GM12878 (cell line): ENCODE results near the gene PCLO. TPM values are rescaled to one million over a fixed set of nuclear protein-coding genes. Genes with fewer than 3 reads are reported as not detected.

Experiments used
- ATAC-seq: fragments of 200-7000 bp; cut with Tn5 transposase; 3 replicates; pipeline ENCODE4 v1.9.1; 2020; ENCODE audit warnings: mild to moderate bottlenecking, moderate library complexity
- BruUV-seq: library from RNA; stranded (reverse); fragments of 400-500 nt; replicated peaks from 2 replicates; lab custom pipeline; 2021; lab: Mats Ljungman, UMichigan
- CTCF ChIA-PET: fragments of 300-600 bp; sonication (Branson Sonifier 250); formaldehyde crosslinking; extraction: SDS; loops from one replicate; lab custom pipeline; 2021; ENCODE audit warnings: inconsistent platforms; lab: Yijun Ruan, JAX
- POLR2A ChIA-PET: fragments of 350-600 bp; formaldehyde crosslinking; extraction: SDS; loops from one replicate; lab custom pipeline; 2021; ENCODE audit warnings: inconsistent platforms; lab: Charles Lee
- RAD21 ChIA-PET: fragments of 300-600 bp; sonication (Branson Sonifier 250); formaldehyde crosslinking; loops from one replicate; lab custom pipeline; 2023; ENCODE audit warnings: antibody characterized with exemption; ENCODE audit not compliant: unreplicated experiment; lab: Charles Lee
- SMC1A ChIA-PET: fragments of 300-600 bp; sonication (Branson Sonifier 250); formaldehyde crosslinking; loops from one replicate; lab custom pipeline; 2023; ENCODE audit not compliant: unreplicated experiment, uncharacterized antibody; lab: Charles Lee
- DNase-seq: peaks from one replicate; pipeline ENCODE4 v3.0.0-alpha.2; 2011; ENCODE audit warnings: low read depth, low spot score
- FAIRE-seq: peaks from 3 replicates; lab custom pipeline; 2011; peaks lifted over from hg19 to GRCh38; lab: Jason Lieb, UNC
- H2AFZ ChIP-seq: 2 replicates; pipeline ENCODE4 v1.6.0; 2011; ENCODE audit warnings: low read depth, low read length, control low read depth; ENCODE audit not compliant: control insufficient read depth
- H3K27ac ChIP-seq: 2 replicates; pipeline ENCODE4 v1.5.1; 2011; ENCODE audit warnings: control low read depth; ENCODE audit not compliant: control insufficient read depth, insufficient read depth
- H3K27me3 ChIP-seq, 2 experiments: replicated peaks in 1 of 2; 2 replicates each; pipeline versions ENCODE4 v1.6.0 to v1.6.1; 2011; ENCODE audit warnings: low read length in 1 of 2; ENCODE audit not compliant: control insufficient read depth in 2 of 2, insufficient read depth in 2 of 2
- H3K36me3 ChIP-seq, 2 experiments: 2 replicates each; pipeline ENCODE4 v1.5.1; 2011; ENCODE audit warnings: low read length in 1 of 2; ENCODE audit not compliant: control insufficient read depth in 2 of 2, insufficient read depth in 2 of 2
- H3K4me1 ChIP-seq: 2 replicates; pipeline ENCODE4 v1.6.1; 2011; ENCODE audit warnings: mild to moderate bottlenecking, low read length, moderate library complexity, mixed read lengths; ENCODE audit not compliant: control insufficient read depth, insufficient read depth
- H3K4me2 ChIP-seq: 2 replicates; pipeline ENCODE4 v1.6.0; 2011; ENCODE audit warnings: control low read depth; ENCODE audit not compliant: control insufficient read depth, insufficient read depth
- H3K4me3 ChIP-seq: fragments of 200-600 bp; sonication (generic); 2 replicates; pipeline ENCODE4 v1.5.1; 2016
- H3K79me2 ChIP-seq: 2 replicates; pipeline ENCODE4 v1.6.0; 2011; ENCODE audit warnings: low read length; ENCODE audit not compliant: control insufficient read depth, insufficient read depth
- H3K9ac ChIP-seq: 2 replicates; pipeline ENCODE4 v1.8.0; 2011; ENCODE audit warnings: low read length, control low read depth, mixed read lengths; ENCODE audit not compliant: control insufficient read depth, insufficient read depth
- H3K9me3 ChIP-seq: replicated peaks from 3 replicates; pipeline ENCODE4 v1.5.1; 2011; ENCODE audit warnings: mild to moderate bottlenecking, low read length; ENCODE audit not compliant: control insufficient read depth, insufficient read depth
- H4K20me1 ChIP-seq: 2 replicates; pipeline ENCODE4 v1.6.0; 2011; ENCODE audit not compliant: control insufficient read depth, insufficient read depth
- BRCA1 ChIP-seq: IDR thresholded peaks from 2 replicates; pipeline ENCODE4 v1.6.1; 2011; ENCODE audit warnings: low read depth, low read length, improper control_type of control experiment
- CHD1 ChIP-seq: IDR thresholded peaks from 2 replicates; pipeline ENCODE4 v1.6.1; 2012; ENCODE audit warnings: low read depth, low read length, improper control_type of control experiment
- CREM ChIP-seq: IDR thresholded peaks from 2 replicates; pipeline ENCODE4 v1.6.1; 2014; ENCODE audit warnings: antibody characterized with exemption, low read depth
- HDAC2 ChIP-seq: fragments of 200-600 bp; sonication (generic); IDR thresholded peaks from 2 replicates; pipeline ENCODE4 v1.6.1; 2017
- IRF4 ChIP-seq: IDR thresholded peaks from 2 replicates; pipeline ENCODE4 v1.6.1; 2011; ENCODE audit warnings: low read depth, low read length
- JUND ChIP-seq: IDR thresholded peaks from 2 replicates; pipeline ENCODE4 v1.6.1; 2012; ENCODE audit warnings: low read depth, mild to moderate bottlenecking, low read length, improper control_type of control experiment, moderate library complexity
- NFYB ChIP-seq: IDR thresholded peaks from 2 replicates; pipeline ENCODE4 v1.6.1; 2011; ENCODE audit warnings: low read depth, mild to moderate bottlenecking, low read length, improper control_type of control experiment, moderate library complexity; ENCODE audit not compliant: insufficient read depth
- NR2C2 ChIP-seq: IDR thresholded peaks from 2 replicates; pipeline ENCODE4 v1.6.1; 2011; ENCODE audit warnings: borderline replicate concordance, low read depth; ENCODE audit not compliant: control insufficient read depth, insufficient read length
- PAX8 ChIP-seq: fragments of 450-650 bp; IDR thresholded peaks from 2 replicates; pipeline ENCODE4 v1.6.1; 2017; ENCODE audit warnings: mild to moderate bottlenecking, moderate library complexity
- POLR2AphosphoS2 ChIP-seq: IDR thresholded peaks from 2 replicates; pipeline ENCODE4 v1.6.1; 2011; ENCODE audit warnings: low read depth, mild to moderate bottlenecking, low read length, improper control_type of control experiment, moderate library complexity
- RFX5 ChIP-seq: IDR thresholded peaks from 2 replicates; pipeline ENCODE4 v1.6.1; 2011; ENCODE audit warnings: low read depth, low read length, improper control_type of control experiment
- STAT1 ChIP-seq: fragments of 450-650 bp; conservative IDR thresholded peaks from 2 replicates; pipeline ENCODE4 v1.6.1; 2014; ENCODE audit warnings: antibody characterized with exemption, mild to moderate bottlenecking
- TARDBP ChIP-seq: IDR thresholded peaks from 2 replicates; pipeline ENCODE4 v1.6.1; 2016; ENCODE audit warnings: borderline replicate concordance
- WGBS: methylation state at CpG from one replicate; pipeline ENCODE4 v1.1.6; 2016; ENCODE audit warnings: low lambda C conversion rate; ENCODE audit not compliant: insufficient replicate concordance, insufficient coverage; ENCODE audit errors: missing lambda C conversion rate; 5-methylcytosine and 5-hydroxymethylcytosine counted together
- in situ Hi-C: fragments of 300-500 bp; cut with MboI; formaldehyde crosslinking; loops from 9 replicates; pipeline ENCODE4 v1.14.3; 2018; ENCODE audit warnings: mixed read lengths
- intact Hi-C: fragments of 100-400 bp; cut with micrococcal nuclease; formaldehyde crosslinking; loops from one replicate; pipeline ENCODE4 v1.14.2; 2022; ENCODE audit not compliant: unreplicated experiment
- polyA plus RNA-seq, 11 experiments: library from polyadenylated mRNA; depleted of rRNA in 4 of 11; unstranded in 6 of 11; stranded (reverse) in 5 of 11; fragments of >200 nt; fragmentation: Nextera tagmentation in 4 of 11; fragmentation: Illumina TruSeq in 1 of 11; extraction: Ambion mirVana in 4 of 11; extraction: Trizol in 1 of 11; gene quantifications; 1 replicate in 1 of 11; 2 replicates in 10 of 11; pipeline versions ENCODE4 v1.2.1 to v1.2.3, GENCODE V29; 2011 to 2016; ENCODE audit warnings: inconsistent platforms in 2 of 11, missing spikeins in 2 of 11, low read depth in 1 of 11
- total RNA-seq, 4 experiments: library from RNA; depleted of rRNA in 3 of 4; stranded (reverse); fragments of >200 nt in 3 of 4; fragmentation: Illumina TruSeq in 1 of 4; extraction: Trizol in 1 of 4; gene quantifications; 2 replicates each; pipeline versions ENCODE4 v1.2.1 to v1.2.3, GENCODE V29; 2013 to 2021
- TF ChIP-seq, protein P1 (sequence below): fragments of 450-650 bp; IDR thresholded peaks from 2 replicates; pipeline ENCODE4 v1.6.1; 2018; ENCODE audit warnings: mild to moderate bottlenecking, low read depth, moderate library complexity; ENCODE audit not compliant: partially characterized antibody
- TF ChIP-seq, protein P2 (sequence below): IDR thresholded peaks from 2 replicates; pipeline ENCODE4 v1.6.1; 2011; ENCODE audit warnings: low read depth, low read length, improper control_type of control experiment, borderline replicate concordance
- TF ChIP-seq, protein P3 (sequence below): fragments of 450-650 bp; IDR thresholded peaks from 2 replicates; pipeline ENCODE4 v1.6.1; 2017; ENCODE audit warnings: antibody characterized with exemption, mild to moderate bottlenecking, moderate library complexity
- TF ChIP-seq, protein P4 (sequence below): IDR thresholded peaks from 2 replicates; pipeline ENCODE4 v1.6.1; 2011; ENCODE audit warnings: low read depth, mild to moderate bottlenecking, low read length, moderate library complexity, borderline replicate concordance; ENCODE audit errors: extremely low read depth

The PCLO gene
- total and polyA plus RNA-seq, 10 of the 15 experiments (the other 5 are each of a cell fraction or from before 2014, with no cell fraction given), result 0.01 to 0.08 (median 0.03) TPM; not detected in 6

DNA sequence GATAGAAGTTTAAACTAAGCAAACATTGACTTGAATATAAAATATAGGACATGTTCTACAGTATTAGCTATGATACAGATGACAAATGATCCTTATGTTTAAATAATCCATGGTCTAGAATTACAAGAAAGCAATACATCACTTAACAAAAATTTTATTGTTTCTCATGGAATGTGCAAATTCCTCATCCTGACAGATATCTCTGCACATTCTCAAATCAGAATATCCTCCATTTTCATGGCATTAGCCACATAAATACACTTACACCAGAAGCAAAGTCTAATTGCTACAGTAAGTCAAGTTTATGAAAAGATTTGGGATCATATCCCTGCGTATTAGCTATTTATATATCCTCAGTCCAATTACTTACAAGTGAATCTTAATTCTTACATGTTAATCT, 57.6 kb downstream of the PCLO start:
- no peaks in the 10 kb centered on the region for H3K27me3 ChIP-seq
- 0% methylated on average over 1 of the region's 1 CpG for WGBS
- no peak for ATAC-seq
- no peaks in the 10 kb centered on the region for H3K9me3 ChIP-seq
- H3K79me2 ChIP-seq, result no peaks in the 10 kb centered on the region
- H2AFZ ChIP-seq, result no peak overlapping the region
- RAD21 ChIA-PET, result no interaction called here
- no peak overlapping the region for H3K9ac ChIP-seq
- BruUV-seq, result no TSS peak
- no peak for DNase-seq
- H4K20me1 ChIP-seq, result no peaks in the 10 kb centered on the region
- no peak for TF ChIP-seq NFYB
- TF ChIP-seq, protein P1, sequence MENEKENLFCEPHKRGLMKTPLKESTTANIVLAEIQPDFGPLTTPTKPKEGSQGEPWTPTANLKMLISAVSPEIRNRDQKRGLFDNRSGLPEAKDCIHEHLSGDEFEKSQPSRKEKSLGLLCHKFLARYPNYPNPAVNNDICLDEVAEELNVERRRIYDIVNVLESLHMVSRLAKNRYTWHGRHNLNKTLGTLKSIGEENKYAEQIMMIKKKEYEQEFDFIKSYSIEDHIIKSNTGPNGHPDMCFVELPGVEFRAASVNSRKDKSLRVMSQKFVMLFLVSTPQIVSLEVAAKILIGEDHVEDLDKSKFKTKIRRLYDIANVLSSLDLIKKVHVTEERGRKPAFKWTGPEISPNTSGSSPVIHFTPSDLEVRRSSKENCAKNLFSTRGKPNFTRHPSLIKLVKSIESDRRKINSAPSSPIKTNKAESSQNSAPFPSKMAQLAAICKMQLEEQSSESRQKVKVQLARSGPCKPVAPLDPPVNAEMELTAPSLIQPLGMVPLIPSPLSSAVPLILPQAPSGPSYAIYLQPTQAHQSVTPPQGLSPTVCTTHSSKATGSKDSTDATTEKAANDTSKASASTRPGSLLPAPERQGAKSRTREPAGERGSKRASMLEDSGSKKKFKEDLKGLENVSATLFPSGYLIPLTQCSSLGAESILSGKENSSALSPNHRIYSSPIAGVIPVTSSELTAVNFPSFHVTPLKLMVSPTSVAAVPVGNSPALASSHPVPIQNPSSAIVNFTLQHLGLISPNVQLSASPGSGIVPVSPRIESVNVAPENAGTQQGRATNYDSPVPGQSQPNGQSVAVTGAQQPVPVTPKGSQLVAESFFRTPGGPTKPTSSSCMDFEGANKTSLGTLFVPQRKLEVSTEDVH, result no peak
- TF ChIP-seq STAT1, result no peak
- TF ChIP-seq IRF4, result no peak
- no peak for TF ChIP-seq TARDBP
- TF ChIP-seq, protein P2, sequence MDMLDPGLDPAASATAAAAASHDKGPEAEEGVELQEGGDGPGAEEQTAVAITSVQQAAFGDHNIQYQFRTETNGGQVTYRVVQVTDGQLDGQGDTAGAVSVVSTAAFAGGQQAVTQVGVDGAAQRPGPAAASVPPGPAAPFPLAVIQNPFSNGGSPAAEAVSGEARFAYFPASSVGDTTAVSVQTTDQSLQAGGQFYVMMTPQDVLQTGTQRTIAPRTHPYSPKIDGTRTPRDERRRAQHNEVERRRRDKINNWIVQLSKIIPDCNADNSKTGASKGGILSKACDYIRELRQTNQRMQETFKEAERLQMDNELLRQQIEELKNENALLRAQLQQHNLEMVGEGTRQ, result no peak
- no peak for TF ChIP-seq CREM
- no peak for TF ChIP-seq CHD1
- TF ChIP-seq NR2C2, result no peak
- no peak for TF ChIP-seq POLR2AphosphoS2
- TF ChIP-seq PAX8, result no peak
- TF ChIP-seq, protein P3, sequence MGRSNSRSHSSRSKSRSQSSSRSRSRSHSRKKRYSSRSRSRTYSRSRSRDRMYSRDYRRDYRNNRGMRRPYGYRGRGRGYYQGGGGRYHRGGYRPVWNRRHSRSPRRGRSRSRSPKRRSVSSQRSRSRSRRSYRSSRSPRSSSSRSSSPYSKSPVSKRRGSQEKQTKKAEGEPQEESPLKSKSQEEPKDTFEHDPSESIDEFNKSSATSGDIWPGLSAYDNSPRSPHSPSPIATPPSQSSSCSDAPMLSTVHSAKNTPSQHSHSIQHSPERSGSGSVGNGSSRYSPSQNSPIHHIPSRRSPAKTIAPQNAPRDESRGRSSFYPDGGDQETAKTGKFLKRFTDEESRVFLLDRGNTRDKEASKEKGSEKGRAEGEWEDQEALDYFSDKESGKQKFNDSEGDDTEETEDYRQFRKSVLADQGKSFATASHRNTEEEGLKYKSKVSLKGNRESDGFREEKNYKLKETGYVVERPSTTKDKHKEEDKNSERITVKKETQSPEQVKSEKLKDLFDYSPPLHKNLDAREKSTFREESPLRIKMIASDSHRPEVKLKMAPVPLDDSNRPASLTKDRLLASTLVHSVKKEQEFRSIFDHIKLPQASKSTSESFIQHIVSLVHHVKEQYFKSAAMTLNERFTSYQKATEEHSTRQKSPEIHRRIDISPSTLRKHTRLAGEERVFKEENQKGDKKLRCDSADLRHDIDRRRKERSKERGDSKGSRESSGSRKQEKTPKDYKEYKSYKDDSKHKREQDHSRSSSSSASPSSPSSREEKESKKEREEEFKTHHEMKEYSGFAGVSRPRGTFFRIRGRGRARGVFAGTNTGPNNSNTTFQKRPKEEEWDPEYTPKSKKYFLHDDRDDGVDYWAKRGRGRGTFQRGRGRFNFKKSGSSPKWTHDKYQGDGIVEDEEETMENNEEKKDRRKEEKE, result no peak
- no peak for TF ChIP-seq JUND
- TF ChIP-seq, protein P4, sequence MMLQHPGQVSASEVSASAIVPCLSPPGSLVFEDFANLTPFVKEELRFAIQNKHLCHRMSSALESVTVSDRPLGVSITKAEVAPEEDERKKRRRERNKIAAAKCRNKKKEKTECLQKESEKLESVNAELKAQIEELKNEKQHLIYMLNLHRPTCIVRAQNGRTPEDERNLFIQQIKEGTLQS, result no peak
- TF ChIP-seq BRCA1, result no peak
- TF ChIP-seq RFX5, result no peak
- no peak for TF ChIP-seq HDAC2
- TF ChIP-seq, all 136 proteins: peak for 0
- Histone ChIP-seq H3K4me2 (no peak overlapping the region), H3K36me3 (no peaks in the 10 kb centered on the region), H3K4me1 (no peaks in the 10 kb centered on the region), H3K27ac (no peak overlapping the region), H3K4me3 (no peak overlapping the region)
- ChIA-PET CTCF (no interaction called here), SMC1A (no interaction called here), POLR2A (no interaction called here)
- intact Hi-C loops (no loop called here), in situ Hi-C loops (no loop called here)
- FAIRE-seq, result no peak
